ENCODE results near the gene SLC22A5.
"Not testable (repeated sequence)": the region's sequence is repeated elsewhere in the genome, so short reads cannot be mapped to it uniquely, and the experiment has no call there.

The SLC22A5 gene

DNA sequence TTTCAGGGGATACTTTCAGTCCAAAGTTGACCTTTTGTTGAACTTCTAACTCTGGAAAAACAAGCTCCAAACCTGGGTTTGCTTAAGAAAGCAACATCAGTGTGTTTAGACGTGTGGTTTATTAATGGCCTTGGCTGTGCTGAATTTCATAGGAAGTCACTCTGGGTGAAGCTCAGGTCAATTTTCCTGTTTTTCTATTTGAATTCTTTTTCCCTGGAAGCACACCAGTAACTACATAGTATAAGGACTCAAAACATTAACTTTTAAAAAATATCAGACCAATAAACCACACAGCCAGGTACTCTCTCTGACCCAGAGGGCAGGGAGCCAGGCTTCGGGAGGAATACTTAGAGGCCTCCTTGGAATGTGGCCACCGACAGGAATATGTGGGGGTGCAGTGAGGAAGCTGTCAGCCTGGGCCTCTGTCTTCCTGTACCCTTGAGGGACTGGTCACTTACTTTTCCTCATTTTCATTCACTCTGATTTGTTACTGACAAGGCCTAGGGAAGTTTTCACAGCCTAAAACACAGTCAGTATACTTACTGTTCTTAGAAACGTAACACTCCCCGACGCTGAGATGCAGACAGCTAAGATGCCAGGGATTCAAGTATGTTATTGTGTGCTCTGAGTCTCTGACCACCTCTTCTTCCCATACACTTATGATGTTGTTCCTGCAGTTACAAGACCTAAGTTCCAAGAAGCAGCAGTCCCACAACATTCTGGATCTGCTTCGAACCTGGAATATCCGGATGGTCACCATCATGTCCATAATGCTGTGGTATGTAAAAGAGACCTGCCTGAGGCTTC lies 18.9 kb downstream of the SLC22A5 start:
- no peak for DNase-seq (ENCODE audit: low read depth)

DNA sequence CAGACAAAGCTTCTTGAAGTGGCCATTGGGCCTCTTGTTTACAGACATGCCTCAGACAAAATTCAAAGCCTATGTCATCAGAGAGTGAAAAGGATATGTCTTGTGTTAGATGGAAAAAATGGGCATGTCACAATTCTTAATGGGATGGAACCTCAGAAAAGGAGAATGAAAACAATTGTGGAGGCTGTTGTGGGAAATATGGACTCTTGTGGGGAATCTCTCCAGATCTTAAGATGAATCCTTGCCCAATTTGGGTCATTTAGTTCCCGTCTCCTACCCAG lies 19.5 kb downstream of the SLC22A5 start:
- DNase-seq (ENCODE audit: low read depth), result no peak

DNA sequence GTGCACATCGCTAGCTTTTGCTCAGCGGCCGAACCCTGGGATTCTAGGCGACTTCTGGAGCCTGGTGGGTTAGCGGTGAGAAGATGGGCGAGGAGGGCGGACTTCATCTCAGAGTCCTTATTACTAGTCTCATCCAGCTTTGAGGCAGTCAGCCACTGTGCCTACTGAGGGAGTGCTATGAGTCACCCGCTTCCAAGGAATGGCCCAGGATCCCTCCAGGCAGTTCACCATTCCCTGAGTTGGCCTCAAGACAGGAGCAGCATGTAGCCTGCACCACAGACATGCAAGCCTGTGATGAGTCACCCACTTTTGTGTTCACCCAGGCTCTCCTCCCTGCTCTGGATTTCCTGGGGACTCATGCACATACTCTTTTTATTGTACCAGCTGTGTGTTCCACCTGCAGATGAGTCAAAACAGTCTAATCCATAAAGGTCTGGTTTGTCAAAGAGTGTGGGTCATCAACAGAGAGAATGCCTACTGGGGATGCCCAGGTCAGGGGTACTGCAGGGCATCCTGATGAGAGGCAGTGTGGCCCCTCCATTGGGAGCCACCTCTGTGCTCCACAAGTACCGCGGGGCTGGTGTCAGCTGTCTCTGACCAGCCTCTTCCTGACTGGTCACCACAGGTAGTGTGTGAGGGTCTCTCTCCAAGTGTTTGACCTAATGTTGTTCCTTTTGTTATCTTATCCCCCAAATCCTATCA lies 20.2 kb downstream of the SLC22A5 start:
- DNase-seq (ENCODE audit: low read depth), result no peak

DNA sequence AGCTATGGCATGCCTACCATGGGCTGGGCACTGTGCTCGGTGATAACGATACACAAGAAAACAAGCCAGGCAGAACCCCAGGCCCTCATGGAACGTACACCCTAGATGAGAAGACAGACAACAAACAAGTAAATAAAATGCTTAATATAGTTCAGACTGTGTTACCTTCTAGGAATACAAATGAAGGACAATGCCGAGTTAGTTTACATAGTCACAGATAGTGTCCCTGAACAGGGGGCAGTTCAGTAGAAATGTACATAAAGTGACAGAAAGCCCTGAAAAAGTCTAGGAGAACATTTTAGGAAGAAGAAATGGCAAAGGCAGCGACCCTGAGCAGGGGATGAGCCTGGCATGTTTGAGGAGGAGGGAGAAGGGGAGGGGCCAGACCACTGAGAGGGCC lies 21.7 kb downstream of the SLC22A5 start:
- no peak for DNase-seq (ENCODE audit: low read depth)

DNA sequence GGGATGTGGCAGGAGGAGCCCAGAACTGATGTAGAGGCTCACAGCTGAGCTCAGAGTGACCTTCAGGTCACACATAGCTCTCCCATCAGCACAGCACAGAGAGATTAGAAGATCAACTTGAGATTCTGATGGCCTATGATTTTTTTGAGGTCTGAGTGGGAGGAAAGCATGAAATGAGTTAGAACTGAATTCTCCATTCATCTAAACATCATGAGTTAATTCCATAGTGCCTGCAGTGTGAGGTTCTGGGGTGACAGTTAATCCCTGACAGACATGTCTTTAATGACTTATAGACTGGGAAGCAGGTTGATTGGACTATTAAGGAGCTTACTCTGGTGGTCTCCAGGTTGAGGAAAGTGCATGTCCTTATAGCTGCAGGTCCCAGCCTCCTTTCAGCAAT lies 22.4 kb downstream of the SLC22A5 start:
- no peak for DNase-seq (ENCODE audit: low read depth)

DNA sequence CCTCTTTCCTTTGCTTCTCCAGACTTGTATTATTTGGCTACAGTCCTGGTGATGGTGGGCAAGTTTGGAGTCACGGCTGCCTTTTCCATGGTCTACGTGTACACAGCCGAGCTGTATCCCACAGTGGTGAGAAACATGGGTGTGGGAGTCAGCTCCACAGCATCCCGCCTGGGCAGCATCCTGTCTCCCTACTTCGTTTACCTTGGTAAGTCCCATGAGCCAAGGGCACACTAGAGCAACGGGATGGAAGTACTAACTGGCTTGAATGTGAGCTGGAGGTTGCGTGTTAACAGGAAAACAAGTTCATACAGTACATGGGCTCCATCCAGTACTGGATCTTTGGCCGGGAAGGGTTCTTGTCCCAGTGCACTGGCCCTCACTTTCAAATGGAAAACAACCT lies 22.9 kb downstream of the SLC22A5 start:
- DNase-seq (ENCODE audit: low read depth), result no peak

DNA sequence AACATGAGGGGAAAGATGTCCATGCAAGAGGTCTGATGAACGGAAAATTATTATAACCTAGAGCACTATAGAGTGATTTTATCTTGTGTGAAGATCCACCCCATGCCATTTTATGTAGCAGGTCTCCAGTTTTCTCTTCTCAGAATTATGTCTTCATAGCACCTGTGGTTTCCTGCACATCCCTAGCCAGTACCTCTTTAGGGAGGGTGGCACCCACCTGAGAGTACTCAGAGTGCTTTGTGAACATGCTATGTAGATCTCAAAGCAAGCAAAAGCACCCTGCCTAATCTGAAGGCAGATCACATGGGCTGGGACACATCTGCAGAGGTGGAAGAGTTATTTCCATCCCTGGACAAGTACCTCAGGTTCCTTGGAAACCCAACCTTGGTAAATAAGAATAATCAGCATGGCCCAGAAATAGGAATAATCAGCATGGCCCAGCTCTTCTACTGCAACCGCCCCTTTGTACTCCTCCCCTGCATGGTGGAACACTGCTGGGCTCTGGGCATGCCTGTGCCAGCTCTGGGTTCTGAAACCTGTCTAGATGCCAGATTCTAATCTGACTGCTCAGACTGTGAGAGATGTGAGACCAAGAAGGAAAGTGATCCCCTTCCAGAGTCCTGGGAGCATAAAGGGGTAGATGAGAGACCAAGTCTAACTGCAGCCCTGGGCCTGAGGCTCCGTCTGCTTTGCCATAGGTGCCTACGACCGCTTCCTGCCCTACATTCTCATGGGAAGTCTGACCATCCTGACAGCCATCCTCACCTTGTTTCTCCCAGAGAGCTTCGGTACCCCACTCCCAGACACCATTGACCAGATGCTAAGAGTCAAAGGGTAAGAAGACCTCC lies 23.7 kb downstream of the SLC22A5 start:
- DNase-seq (ENCODE audit: low read depth), result no peak

DNA sequence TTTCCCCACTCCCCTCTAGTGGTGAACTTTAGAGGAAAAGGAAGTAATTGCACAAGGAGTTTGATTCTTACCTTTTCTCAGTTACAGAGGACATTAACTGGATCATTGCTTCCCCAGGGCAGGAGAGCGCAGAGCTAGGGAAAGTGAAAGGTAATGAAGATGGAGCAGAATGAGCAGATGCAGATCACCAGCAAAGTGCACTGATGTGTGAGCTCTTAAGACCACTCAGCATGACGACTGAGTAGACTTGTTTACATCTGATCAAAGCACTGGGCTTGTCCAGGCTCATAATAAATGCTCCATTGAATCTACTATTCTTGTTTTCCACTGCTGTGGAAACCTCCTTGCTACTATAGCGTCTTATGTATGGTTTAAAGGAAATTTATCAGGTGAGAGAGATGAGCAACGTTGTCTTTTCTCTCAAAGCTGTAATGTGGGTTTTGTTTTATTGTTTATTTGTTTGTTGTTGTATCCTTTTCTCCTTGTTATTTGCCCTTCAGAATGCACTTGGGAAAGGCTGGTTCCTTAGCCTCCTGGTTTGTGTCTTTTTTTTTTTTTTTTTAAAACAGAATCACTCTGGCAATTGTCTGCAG lies 25.3 kb downstream of the SLC22A5 start:
- DNase-seq (ENCODE audit: low read depth), result no peak

DNA sequence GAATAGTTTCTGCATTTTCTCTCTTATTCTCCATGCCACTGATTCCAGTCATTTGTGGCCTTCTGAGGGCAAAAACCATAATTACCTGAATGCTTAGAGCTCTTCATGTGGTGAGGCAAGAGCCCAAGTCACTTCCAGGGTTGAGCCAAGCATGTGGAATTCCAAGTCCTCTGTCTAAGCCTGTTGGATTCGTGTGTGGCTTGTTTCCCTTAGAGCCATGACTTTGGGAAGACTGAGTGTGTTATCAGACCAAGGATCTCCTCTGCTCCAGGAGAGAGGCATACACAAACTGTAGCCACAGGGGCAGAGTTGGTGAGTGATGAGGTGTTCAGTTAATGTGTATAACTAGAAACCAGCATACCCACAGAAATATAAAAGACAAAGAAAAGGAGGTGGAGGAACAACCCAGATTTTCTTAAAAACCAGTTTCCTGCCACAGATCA lies 27.1 kb downstream of the SLC22A5 start:
- no peak for DNase-seq (ENCODE audit: low read depth)

DNA sequence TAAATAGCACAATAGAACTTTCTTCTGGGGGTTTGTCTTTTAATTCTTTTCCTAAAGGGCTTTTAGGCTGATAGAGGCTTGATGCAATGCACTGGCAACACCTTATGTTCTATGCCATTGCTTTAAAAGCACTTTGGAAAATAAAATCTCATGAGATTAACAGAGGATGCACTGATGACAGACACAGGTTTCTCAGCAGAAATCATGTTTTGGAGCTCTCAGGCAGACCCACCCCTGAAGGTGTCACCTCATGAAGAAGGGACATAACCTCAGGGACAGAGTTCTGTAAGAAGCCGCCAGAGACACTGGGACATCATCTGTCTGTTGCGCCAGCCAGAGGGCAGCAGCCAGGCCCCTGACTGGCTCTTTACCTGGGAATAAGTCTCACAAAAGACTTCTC lies 27.7 kb downstream of the SLC22A5 start:
- DNase-seq (ENCODE audit: low read depth), result no peak

DNA sequence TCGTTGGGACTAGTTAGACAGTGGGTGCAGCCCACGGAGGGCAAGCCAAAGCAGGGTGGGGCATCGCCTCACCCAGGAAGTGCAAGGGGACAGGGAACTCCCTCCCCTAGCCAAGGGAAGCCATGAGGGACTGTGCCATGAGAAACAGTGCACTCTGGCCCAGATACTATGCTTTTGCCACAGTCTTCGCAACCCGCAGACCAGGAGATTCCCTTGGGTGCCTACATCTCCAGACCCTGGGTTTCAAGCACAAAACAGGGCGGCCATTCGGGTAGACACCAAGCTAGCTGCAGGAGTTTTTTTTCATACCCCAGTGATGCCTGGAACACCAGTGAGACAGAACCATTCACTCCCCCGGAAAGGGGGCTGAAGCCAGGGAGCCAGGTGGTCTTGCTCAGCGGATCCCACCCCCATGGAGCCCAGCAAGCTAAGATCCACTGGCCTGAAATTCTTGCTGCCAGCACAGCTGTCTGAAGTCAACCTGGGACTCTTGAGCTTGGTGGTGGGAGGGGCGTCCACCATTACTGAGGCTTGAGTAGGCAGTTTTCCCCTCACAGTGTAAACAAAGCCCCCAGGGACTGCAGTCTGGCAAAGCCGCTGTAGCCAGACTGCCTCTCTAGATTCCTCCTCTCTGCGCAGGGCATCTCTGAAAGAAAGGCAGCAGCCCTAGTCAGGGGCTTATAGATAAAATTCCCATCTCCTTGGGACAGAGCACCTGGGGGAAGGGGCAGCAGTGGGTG lies 28.6 kb downstream of the SLC22A5 start:
- DNase-seq (ENCODE audit: low read depth), result not testable (repeated sequence)

DNA sequence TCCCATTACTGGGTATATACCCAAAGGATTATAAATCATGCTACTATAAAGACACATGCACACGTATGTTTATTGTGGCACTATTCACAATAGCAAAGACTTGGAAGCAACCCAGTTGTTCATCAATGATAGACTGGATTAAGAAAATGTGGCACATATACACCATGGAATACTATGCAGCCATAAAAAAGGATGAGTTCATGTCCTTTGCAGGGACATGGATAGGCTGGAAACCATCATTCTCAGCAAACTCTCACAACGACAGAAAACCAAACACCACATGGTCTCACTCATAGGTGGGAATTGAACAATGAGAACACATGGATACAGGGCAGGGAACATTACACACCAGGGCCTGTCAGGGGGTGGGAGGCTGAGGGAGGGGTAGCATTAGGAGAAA lies 34.5 kb downstream of the SLC22A5 start:
- DNase-seq (ENCODE audit: low read depth), result not testable (repeated sequence)

DNA sequence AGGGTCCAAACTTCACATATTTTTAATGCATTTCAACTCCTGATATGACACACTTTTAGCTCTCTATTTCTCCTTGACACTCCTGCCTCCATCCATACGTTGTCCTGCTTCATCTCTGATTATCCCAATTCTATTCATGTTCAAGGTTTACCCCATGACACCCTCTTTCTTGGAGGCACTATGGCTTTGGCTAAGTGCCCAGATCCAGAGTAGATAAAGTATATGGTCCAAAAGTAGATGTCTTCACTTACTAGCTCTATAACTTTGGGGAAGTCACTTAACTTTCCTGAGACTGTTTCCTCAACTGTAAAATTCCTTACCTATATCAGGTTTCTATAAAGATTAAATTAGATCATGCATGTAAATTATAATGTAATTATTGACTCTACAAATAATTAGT lies 36.1 kb downstream of the SLC22A5 start:
- no peak for DNase-seq (ENCODE audit: low read depth)

DNA sequence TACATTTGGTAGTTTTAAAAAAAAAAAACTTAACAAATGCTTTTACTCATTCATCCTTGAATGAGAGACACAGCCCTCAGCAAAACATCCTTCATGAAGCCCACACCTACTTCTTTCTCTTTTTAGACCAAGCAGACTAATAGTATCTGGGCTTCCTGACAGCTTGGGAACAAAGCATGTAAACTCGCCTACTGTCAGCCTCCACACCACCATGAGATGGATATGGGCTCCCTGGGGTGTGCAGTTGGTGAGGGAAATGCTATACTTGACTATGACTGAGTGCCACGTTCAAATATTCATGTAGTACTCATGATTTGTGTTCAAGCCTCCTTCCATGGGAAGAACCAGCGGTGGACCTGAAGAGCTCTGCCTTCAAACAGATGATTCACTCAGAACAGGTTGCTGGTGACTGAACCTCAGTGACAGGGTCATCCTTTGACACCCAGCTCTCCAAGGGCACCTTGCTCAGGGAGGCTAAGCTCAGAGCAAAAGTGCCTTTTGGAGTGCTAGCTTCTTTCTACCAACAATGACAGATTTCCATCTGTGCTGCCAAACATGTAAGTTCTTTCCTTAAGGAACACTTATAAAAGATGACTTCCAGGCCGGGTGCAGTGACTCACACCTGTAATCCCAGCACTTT lies 36.8 kb downstream of the SLC22A5 start:
- DNase-seq (ENCODE audit: low read depth), result no peak

DNA sequence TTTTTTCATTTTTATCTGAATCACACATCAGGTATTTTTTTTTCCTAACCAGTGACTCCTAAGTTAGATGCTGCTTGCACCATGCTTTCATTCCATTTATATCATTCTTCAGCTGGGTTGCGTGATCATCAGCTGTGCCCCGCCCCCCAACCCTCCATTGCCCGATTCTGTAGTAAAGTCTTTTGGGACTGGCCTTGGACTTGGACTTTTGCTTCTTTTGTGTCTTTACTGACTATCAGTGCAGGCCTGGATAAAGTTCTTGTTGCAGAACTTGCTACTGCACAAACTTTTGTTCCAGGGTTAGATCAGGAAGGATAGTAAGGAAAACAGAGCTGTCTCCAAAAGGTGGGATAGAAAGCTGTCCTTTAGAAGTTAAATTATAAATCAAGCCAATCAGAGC lies 38.5 kb downstream of the SLC22A5 start:
- no peak for DNase-seq (ENCODE audit: low read depth)

DNA sequence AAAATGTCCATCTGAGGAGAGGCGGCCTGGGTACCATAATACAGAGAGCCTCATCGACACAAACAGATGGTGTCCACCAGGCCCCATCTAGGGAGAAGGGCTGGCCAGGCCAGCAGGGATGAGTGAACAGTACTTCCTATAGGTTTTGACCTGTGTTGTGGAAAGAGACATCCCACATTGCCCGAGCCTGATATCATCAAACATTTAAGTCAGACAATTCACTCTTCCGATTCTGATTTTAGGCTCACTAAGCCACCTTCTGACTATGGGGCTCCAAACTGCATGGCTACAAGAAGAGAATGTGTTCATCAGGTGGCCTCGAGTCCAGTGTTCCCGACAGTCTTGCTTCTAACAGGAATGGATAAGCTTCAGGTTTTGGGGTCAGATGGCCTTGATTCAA lies 38.9 kb downstream of the SLC22A5 start:
- DNase-seq (ENCODE audit: low read depth), result no peak

DNA sequence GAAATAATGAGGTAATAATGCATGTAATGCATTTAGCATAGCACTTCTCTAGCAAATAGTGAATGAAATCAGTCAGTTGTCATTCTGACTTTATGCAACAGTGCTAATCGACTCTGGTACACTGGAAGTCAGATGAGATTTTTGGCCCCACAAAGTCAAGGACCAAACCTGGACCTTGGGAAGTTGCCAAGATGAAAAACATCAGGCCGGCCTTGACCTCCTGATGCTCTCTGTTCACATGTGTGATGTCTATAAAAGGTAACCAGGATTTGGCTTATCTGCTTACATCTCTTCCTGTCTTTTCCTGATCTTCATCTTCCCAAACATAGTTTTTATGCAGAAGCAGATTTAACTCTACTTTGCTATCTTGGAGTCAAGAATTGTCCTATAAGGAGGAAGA lies 39.5 kb downstream of the SLC22A5 start:
- no peak for DNase-seq (ENCODE audit: low read depth)

DNA sequence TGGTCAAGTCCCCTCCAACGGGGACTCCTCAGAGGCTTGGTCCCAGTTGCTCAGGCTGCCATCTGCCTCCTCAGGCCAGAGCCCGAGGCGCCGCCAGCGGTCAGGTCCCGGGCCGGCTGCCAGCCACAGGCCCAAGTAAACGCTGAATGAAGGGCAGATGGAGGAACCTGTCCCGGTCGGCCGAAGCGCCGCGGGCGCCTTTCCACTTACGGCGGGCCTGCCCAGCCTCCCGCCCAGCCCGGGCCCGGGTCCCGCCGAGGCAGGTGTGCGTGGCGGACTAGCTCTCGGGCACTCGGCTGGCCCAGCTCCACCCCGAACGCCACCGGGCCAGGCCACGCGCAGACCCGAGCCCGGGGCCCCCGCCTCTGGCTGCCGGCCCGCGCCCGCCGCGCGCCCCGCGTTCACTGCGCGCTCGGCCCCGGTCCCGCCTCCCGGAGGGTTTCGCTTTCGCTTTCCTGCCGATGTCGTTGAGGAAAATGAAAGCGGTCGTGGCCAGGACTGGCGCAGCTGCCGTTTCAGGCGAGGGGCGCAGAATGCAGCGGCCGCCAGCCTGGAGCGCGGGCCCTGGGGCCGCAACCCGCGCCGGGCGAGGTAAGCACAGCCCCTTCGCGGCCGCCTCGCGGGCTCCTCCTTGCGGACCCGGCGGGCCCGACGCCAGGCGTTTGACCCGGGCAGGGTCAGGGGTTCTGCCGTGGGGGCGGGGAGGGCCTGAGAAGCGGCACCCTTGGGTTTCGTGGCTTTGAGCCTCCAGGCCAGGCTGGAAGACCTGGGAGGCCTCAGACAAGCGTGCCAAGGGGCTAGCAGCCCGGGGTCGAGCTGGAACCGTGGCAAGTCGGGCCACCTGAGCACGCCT lies 41.2 kb downstream of the SLC22A5 start:
- DNase-seq (ENCODE audit: low read depth), result peak; percentile 75

DNA sequence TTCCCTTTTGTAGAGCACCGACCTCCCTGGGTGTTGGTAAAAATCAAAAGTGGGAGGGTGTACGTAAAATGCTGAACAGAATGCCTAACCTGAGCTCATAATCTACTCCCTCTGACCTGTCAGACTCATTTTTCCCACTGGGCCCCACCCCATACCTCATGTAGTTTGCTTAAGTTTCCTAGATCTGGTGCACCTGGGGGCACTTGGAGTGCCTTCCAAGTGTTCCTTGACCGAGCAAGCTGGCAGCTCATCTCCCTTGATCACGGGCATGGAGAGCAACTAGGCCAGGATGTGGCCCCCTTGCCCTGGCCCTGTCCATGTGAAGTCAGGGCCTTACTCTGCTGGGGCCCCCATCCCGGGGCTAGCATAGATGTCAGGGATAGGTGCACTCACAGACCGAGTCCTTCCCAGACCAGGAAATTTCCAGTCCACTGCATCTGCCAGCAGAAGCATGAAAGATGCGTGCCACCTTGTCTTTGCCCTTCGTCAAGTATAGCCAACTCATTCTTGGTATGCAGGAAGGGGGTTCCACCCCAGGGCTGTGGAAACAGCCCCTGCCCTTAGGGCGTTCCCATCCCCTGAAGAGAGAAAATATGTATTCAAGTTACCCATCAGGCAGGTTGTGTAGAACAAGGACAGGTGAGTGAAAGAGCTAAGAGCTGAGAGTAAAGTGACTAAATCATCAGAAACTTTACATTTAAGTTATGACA lies 41.9 kb downstream of the SLC22A5 start:
- no peak for DNase-seq (ENCODE audit: low read depth)

DNA sequence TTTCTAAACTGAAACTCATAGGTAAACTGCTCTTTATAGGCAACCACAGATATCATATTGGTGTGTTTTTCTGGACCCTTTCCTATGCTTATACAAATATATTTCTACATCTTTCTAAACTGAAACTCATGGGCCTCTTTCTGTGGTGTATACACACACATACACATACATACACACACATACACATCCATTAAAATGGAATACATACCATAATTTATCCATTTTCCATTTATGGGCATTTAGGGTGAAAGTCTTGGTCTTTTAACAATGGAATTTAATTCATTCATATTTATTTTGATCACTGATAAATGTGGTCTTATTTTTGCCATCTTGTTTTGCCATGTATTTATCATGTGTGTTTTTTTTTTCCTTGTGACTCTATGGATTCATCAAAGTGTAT lies 44.1 kb downstream of the SLC22A5 start:
- DNase-seq (ENCODE audit: low read depth), result no peak
